Fibroblast of skin of scalp (primary cell): ENCODE measurements around the gene WDR7.

Experiments used
- DNase-seq: peaks from one replicate; pipeline ENCODE4 v3.0.0-alpha.2; 2013

The WDR7 gene

GRCh38 chr18:56723068-56723467 is 71.9 kb downstream of the WDR7 start:
- DNase-seq, result peak; percentile 18

GRCh38 chr18:56723706-56724105 is 72.5 kb downstream of the WDR7 start:
- DNase-seq, result no peak

- DNase-seq, result no peak
These were observed 75.7 kb downstream of the WDR7 start for GRCh38 chr18:56726906-56727305.

GRCh38 chr18:56727399-56727798 is 76.2 kb downstream of the WDR7 start:
- no peak for DNase-seq

GRCh38 chr18:56728741-56729140 is 77.6 kb downstream of the WDR7 start:
- no peak for DNase-seq

- no peak for DNase-seq
These were observed 87.0 kb downstream of the WDR7 start for GRCh38 chr18:56738184-56738583.

- DNase-seq, result no peak
These were observed 88.6 kb downstream of the WDR7 start for GRCh38 chr18:56739731-56740130.

- DNase-seq, result no peak
These were observed 89.5 kb downstream of the WDR7 start for GRCh38 chr18:56740645-56741044.

GRCh38 chr18:56741685-56742084 is 90.5 kb downstream of the WDR7 start:
- DNase-seq, result no peak

- DNase-seq, result no peak
These were observed 92.0 kb downstream of the WDR7 start for GRCh38 chr18:56743115-56743514.

GRCh38 chr18:56747032-56747658 is 96.0 kb downstream of the WDR7 start:
- no peak for DNase-seq

GRCh38 chr18:56747857-56748256 is 96.7 kb downstream of the WDR7 start:
- no peak for DNase-seq

- DNase-seq, result peak; percentile 50
These were observed 97.6 kb downstream of the WDR7 start for GRCh38 chr18:56748698-56749268.

- DNase-seq, result no peak
These were observed 105.8 kb downstream of the WDR7 start for GRCh38 chr18:56756966-56757365.

- no peak for DNase-seq
These were observed 118.9 kb downstream of the WDR7 start for GRCh38 chr18:56770097-56770496.

GRCh38 chr18:56770873-56771272 is 119.7 kb downstream of the WDR7 start:
- peak; percentile 5 for DNase-seq

- no peak for DNase-seq
These were observed 124.5 kb downstream of the WDR7 start for GRCh38 chr18:56775701-56776100.

- DNase-seq, result no peak
These were observed 136.2 kb downstream of the WDR7 start for GRCh38 chr18:56787390-56787789.

GRCh38 chr18:56789004-56789888 is 138.1 kb downstream of the WDR7 start:
- peak; percentile 36 for DNase-seq

- no peak for DNase-seq
These were observed 138.7 kb downstream of the WDR7 start for GRCh38 chr18:56789889-56790180.

- no peak for DNase-seq
These were observed 144.2 kb downstream of the WDR7 start for GRCh38 chr18:56795381-56795780.

GRCh38 chr18:56799756-56800155 is 148.6 kb downstream of the WDR7 start:
- no peak for DNase-seq

- no peak for DNase-seq
These were observed 151.9 kb downstream of the WDR7 start for GRCh38 chr18:56803051-56803450.

GRCh38 chr18:56804395-56804794 is 153.2 kb downstream of the WDR7 start:
- DNase-seq, result peak; percentile 21
